Heart left ventricle (tissue), 13 donors: ENCODE data around the gene NRCAM.

Source experiments
- POLR2A ChIP-seq, 2 donors: fragments of 450-650 bp; IDR thresholded peaks; one replicate each; pipeline ENCODE4 v1.6.1; 2017; ENCODE audit warnings: antibody characterized with exemption in 2 of 2, mild to moderate bottlenecking in 2 of 2, moderate library complexity in 2 of 2
- TF ChIP-seq, protein P1 (sequence below), 12 donors: fragments of 200-600 bp; sonication (generic) in 4 of 12; IDR thresholded peaks; one replicate each; pipeline versions ENCODE4 v1.5.0 to v1.8.0; 2018 to 2022; ENCODE audit warnings: antibody characterized with exemption in 12 of 12, mild to moderate bottlenecking in 5 of 12
- donor health status: ischemic (EF 13 %, LVEDD 7.1; RV severe dilation, severe dysfunction).
- donor health status: DM: no; HTN: yes; CAD: no.
- donor health status: DM: no; HTN: no; CAD: no.
- donor health status: ischemic (EF 25% LVEDD 6.9; RV normal size, moderate dysfunction).
- donor health status: ischemic (EF 25% LVEDD 5.7; RV mildly dilated, moderate dysfunction).
- donor health status: ischemic (EF 35%, LVEDD 5.7; RV mildly dilated, moderate dysfunction).
- donor health status: nonischemic (EF 11% LVEDD 7.7; RV severe dilation, severe dysfunction).
- donor health status: DM: yes; HTN: yes; CAD: no.
- donor health status: PGD.
- donor health status: ischemic (EF 29% LVEDD 5.4; RV normal size, mild dysfunction).
- donor health status: nonischemic (EF 23%, LVEDD 6.1; RV moderate dilation, normal function).

DNA sequence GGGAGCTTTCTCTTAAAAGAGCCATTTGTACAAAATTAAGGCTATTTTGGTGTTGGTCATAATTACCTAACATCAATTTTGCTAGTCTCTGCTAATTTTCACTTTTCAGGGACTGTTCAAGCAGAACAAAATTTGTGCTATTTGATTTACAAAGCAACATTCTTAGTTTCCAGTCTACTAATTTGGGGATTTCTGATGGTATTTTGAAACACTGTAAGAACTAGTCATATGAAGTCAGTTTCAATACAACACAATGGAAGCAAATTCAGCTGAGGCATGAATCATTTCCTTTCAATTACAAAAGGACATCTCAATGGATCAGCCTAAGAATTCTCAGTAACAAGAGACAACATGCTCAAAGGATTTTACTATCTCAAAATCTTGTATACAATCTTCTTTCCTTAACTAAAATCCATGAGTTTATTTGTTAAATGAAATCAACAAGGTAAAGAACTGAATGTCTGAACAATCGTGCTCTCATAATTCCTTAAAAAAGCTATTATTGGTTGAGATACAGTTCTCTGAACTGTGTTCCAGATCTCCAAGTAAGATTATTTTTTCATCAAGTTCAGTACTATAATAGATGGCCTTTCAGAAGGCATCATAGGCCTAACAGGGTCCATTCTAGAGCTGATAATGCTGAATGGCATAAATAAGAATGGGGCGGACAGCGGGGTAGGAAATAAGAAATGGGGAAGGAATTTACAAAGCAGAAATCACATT, 144.6 kb downstream of the NRCAM start:
- TF ChIP-seq, protein P1, sequence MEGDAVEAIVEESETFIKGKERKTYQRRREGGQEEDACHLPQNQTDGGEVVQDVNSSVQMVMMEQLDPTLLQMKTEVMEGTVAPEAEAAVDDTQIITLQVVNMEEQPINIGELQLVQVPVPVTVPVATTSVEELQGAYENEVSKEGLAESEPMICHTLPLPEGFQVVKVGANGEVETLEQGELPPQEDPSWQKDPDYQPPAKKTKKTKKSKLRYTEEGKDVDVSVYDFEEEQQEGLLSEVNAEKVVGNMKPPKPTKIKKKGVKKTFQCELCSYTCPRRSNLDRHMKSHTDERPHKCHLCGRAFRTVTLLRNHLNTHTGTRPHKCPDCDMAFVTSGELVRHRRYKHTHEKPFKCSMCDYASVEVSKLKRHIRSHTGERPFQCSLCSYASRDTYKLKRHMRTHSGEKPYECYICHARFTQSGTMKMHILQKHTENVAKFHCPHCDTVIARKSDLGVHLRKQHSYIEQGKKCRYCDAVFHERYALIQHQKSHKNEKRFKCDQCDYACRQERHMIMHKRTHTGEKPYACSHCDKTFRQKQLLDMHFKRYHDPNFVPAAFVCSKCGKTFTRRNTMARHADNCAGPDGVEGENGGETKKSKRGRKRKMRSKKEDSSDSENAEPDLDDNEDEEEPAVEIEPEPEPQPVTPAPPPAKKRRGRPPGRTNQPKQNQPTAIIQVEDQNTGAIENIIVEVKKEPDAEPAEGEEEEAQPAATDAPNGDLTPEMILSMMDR (IDR thresholded peaks at IDR 0.05) = no peak
- no peak for TF ChIP-seq POLR2A (IDR thresholded peaks at IDR 0.05)
